ENCODE measurements around the gene DDI1.
"Not testable (repeated sequence)": the region's sequence is repeated elsewhere in the genome, so short reads cannot be mapped to it uniquely, and the experiment has no call there.

Gene DDI1

DNA sequence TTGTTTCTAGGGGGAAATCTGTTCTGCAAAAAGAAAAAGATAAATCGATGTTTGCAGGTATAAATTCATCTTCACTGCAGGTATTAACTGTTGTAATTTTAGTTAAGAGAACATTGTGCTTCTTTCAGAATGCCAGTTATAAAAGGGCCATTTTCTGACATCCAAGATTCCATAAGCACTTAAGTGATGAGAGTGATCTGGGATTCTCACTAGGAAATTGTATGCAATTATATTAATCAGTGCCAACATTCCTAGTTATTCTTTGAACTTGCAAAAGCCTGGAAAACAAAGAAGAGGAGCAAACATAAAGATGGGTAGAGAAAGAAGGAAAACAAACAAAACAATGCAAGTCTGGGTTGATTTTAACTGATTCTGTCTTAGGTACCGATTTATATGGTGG is 5.4 kb downstream of the DDI1 start:
- DNase-seq (ENCODE audit: low spot score), result no peak

DNA sequence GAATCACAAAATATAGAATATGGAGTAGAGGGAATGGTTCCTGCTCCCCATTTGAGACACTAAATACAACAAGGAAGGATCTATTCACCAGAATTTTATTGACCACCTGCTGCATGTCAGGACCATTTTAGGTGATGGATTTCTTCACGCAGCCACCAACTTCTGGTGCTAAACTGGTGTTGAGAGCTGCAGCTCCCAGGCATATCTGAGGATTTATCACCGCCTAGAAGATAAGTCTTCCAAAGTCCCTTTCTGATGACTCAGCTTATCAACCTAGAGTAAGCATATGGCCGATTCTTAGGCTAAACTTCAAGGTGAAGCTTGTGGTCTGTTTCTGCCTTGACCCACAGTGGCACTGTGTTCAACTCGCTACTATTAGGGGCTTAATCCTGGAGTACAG is 6.7 kb downstream of the DDI1 start:
- DNase-seq (ENCODE audit: low spot score), result no peak

- DNase-seq (ENCODE audit: low spot score), result no peak
These were observed 7.3 kb downstream of the DDI1 start for GRCh38 chr11:104043678-104044239.

DNA sequence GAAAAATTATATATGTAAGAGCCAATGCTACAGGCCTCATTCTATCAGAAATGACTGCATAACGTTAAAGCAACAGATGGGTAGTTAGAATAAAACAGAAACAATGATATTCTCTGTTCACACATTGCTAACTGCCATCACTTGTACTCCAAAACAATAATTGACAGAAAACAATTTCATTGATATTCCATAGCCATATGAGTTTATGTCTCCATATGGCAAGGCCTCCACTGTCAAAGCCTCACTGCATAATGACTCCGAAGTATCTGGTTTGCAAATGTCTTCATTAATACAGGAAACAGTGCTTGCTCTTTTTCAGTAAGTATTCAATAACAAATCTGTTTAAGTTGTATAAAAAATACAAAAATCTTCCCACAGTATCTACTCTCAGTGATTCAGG is 9.9 kb downstream of the DDI1 start:
- no peak for DNase-seq (ENCODE audit: low spot score)

- not testable (repeated sequence) for DNase-seq (ENCODE audit: low spot score)
These were observed 10.4 kb downstream of the DDI1 start for GRCh38 chr11:104046858-104047257.

- no peak for DNase-seq (ENCODE audit: low spot score)
These were observed 12.7 kb downstream of the DDI1 start for GRCh38 chr11:104049116-104049515.

GRCh38 chr11:104051778-104052177 is 15.3 kb downstream of the DDI1 start:
- DNase-seq (ENCODE audit: low spot score), result no peak

- no peak for DNase-seq (ENCODE audit: low spot score)
These were observed 17.5 kb downstream of the DDI1 start for GRCh38 chr11:104053743-104054478.

DNA sequence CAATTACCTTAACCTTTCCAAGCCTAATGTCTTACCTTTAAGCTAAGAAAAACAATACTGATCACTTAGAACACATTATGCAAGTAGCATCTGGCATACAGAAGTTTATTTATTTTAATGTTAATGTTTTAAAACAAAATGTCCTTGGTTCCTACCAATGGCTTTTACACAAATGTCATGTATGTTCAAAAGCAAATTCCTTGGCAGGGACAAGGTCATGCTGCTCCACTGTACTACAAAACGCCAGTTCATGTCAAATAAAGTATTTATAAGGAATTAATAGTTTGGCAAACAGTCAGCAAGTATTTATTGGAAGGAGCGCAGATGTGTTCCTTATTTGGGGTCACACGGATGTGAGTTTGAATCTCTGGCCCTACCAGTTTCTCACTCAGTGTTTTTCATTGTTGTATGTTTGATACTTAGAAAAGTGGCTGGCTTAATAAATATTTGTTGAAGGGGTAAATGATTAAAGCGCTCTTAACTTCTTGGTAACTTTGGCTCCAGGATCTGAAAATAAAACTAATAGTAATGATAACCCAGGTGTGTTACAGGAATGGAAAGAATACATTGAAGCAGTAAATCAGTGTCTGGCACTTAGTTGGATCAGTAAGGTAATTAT is 18.6 kb downstream of the DDI1 start:
- DNase-seq (ENCODE audit: low spot score), result no peak

DNA sequence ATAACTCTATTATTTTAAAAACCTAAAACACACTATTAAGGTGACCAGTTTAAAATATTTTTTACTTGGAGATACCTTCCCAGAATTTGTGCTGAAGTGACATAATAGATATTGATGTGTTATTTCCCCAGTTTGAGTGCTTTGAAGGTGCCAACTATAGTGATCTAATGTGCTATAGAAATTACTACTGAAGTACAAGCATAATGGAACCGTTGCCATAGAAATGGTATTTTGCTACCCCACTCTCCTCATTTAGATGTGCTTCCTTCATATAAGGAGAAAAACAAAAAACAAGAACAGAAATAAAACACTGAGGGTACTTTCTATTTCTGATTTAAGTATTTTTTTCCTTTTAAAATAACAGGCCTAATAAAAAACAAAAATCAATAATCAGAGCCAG is 19.2 kb downstream of the DDI1 start:
- no peak for DNase-seq (ENCODE audit: low spot score)

- DNase-seq (ENCODE audit: low spot score), result no peak
These were observed 21.5 kb downstream of the DDI1 start for GRCh38 chr11:104057908-104058307.

GRCh38 chr11:104058680-104059079 is 22.2 kb downstream of the DDI1 start:
- no peak for DNase-seq (ENCODE audit: low spot score)

DNA sequence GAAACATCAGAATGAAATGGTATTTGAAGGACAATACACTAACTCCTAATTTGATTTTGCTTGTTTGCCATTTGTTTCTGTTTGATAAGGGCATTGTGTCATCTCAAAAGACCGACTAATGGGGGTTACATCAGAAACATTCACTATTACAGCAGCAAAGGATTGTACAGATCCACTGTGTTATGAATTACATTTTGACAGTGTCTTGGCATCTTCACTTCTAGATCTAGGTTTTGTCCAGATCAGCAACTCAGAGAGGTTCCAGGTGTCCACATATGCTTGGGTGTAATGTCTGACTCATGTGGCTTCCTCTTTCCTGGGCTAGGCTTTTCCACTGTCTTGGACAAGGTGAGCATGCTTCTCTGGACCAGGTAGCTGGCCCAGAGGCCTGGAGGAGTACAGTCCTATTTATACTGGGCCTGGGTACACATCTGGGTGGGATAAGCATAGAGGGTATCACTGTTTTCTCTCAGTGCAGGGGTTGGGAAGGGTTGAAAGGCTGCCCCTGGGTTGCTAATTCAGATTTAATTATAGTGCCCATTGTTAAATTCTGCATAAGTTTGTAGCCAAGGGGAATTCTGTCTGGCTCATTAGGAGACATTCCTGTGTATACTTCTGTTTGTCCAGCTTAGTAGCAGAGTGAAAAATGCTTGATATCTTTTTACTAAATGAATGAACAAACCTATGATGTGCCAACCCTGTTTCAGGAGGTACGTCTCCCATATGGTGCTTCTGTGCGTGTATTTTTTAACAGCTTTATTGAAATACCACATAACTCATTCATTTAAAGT is 23.8 kb downstream of the DDI1 start:
- DNase-seq (ENCODE audit: low spot score), result no peak

GRCh38 chr11:104060820-104061219 is 24.4 kb downstream of the DDI1 start:
- no peak for DNase-seq (ENCODE audit: low spot score)

- DNase-seq (ENCODE audit: low spot score), result no peak
These were observed 25.5 kb downstream of the DDI1 start for GRCh38 chr11:104061853-104062521.

- no peak for DNase-seq (ENCODE audit: low spot score)
These were observed 27.7 kb downstream of the DDI1 start for GRCh38 chr11:104064034-104064630.

GRCh38 chr11:104067534-104067933 is 31.1 kb downstream of the DDI1 start:
- DNase-seq (ENCODE audit: low spot score), result no peak

- no peak for DNase-seq (ENCODE audit: low spot score)
These were observed 37.7 kb downstream of the DDI1 start for GRCh38 chr11:104073950-104074705.

GRCh38 chr11:104075091-104075490 is 38.7 kb downstream of the DDI1 start:
- no peak for DNase-seq (ENCODE audit: low spot score)

GRCh38 chr11:104075706-104076105 is 39.3 kb downstream of the DDI1 start:
- DNase-seq (ENCODE audit: low spot score), result no peak

DNA sequence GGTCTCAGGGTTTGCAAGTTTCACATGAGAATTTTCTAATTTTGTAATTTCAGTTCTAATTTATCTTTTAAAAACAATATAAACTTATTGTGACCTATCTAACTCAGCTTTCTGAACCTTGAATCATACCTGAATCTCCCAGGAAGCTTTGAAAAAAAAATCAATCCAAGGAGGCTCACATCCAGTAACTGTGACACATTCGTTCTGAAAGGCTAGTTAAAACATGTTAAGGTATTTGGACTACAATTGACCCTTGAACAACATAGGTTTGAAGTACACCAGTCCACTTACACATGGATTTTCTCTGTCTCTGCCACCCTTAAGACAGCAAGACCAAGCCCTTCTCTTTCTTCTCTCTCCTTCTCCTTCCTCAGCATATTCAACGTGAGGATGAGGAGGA is 40.0 kb downstream of the DDI1 start:
- DNase-seq (ENCODE audit: low spot score), result no peak

Data from hematopoietic multipotent progenitor cell treated with erythropoietin and hydrocortisone succinate and interleukin-3 and kit ligand, for 17 days (in vitro differentiated cells).